Measurements from ENCODE around the gene OLA1. TPM values are rescaled to one million over a fixed set of nuclear protein-coding genes. Genes with fewer than 3 reads are reported as not detected.

Gene OLA1
- polyA plus RNA-seq, 1 donor from 2014 or later: 134 TPM

DNA sequence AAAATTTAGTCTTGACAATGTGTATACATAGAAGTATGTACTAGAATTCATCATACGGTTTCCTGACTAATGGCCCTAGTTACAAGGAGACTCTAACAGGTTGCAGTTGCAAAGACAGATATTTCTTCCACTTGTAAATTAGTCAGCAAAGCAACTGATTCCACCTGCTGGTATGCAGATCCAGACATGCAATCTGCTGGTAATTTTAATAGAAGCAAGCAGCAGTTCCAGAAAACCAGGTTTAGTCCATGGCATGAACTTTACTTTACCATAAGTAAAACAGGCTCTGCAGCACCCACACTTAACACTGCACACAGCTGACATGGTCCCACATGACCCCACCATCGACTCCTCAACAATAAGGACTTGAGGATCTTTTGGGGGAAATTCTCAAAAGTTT, 172.3 kb downstream of the OLA1 start:
- Histone ChIP-seq H2AFZ (ENCODE audit: low read depth, low read length) (no peak overlapping the region), H3K4me2 (ENCODE audit: low read length) (no peak overlapping the region), H3K4me3 (ENCODE audit: low read length) (no peak overlapping the region), H3F3A (ENCODE audit: insufficient read depth, low read length, poor library complexity, severe bottlenecking) (no peaks in the 10 kb centered on the region), H3K27me3 (ENCODE audit: insufficient read depth, low read depth, low read length) (no peaks in the 10 kb centered on the region), H3K9me2 (ENCODE audit: insufficient read depth, low read length) (no peaks in the 10 kb centered on the region), H3K9me3 (ENCODE audit: low read length) (no peaks in the 10 kb centered on the region), H3K9ac (ENCODE audit: low read length) (no peak overlapping the region), H4K20me1 (ENCODE audit: insufficient read depth) (no peaks in the 10 kb centered on the region), H3K27ac (ENCODE audit: low read length) (no peak overlapping the region), H3K79me2 (replicated peaks; ENCODE audit: insufficient read depth, low read length) (no peaks in the 10 kb centered on the region), H3K36me3 (ENCODE audit: insufficient read depth, low read length) (no peaks in the 10 kb centered on the region)
- TF ChIP-seq, protein P1, sequence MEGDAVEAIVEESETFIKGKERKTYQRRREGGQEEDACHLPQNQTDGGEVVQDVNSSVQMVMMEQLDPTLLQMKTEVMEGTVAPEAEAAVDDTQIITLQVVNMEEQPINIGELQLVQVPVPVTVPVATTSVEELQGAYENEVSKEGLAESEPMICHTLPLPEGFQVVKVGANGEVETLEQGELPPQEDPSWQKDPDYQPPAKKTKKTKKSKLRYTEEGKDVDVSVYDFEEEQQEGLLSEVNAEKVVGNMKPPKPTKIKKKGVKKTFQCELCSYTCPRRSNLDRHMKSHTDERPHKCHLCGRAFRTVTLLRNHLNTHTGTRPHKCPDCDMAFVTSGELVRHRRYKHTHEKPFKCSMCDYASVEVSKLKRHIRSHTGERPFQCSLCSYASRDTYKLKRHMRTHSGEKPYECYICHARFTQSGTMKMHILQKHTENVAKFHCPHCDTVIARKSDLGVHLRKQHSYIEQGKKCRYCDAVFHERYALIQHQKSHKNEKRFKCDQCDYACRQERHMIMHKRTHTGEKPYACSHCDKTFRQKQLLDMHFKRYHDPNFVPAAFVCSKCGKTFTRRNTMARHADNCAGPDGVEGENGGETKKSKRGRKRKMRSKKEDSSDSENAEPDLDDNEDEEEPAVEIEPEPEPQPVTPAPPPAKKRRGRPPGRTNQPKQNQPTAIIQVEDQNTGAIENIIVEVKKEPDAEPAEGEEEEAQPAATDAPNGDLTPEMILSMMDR (IDR thresholded peaks at IDR 0.05; ENCODE audit: poor library complexity, severe bottlenecking): no peak
- TF ChIP-seq, protein P2, sequence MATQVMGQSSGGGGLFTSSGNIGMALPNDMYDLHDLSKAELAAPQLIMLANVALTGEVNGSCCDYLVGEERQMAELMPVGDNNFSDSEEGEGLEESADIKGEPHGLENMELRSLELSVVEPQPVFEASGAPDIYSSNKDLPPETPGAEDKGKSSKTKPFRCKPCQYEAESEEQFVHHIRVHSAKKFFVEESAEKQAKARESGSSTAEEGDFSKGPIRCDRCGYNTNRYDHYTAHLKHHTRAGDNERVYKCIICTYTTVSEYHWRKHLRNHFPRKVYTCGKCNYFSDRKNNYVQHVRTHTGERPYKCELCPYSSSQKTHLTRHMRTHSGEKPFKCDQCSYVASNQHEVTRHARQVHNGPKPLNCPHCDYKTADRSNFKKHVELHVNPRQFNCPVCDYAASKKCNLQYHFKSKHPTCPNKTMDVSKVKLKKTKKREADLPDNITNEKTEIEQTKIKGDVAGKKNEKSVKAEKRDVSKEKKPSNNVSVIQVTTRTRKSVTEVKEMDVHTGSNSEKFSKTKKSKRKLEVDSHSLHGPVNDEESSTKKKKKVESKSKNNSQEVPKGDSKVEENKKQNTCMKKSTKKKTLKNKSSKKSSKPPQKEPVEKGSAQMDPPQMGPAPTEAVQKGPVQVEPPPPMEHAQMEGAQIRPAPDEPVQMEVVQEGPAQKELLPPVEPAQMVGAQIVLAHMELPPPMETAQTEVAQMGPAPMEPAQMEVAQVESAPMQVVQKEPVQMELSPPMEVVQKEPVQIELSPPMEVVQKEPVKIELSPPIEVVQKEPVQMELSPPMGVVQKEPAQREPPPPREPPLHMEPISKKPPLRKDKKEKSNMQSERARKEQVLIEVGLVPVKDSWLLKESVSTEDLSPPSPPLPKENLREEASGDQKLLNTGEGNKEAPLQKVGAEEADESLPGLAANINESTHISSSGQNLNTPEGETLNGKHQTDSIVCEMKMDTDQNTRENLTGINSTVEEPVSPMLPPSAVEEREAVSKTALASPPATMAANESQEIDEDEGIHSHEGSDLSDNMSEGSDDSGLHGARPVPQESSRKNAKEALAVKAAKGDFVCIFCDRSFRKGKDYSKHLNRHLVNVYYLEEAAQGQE (IDR thresholded peaks at IDR 0.05; ENCODE audit: borderline replicate concordance): no peak
- TF ChIP-seq EZH2 (IDR thresholded peaks at IDR 0.05; ENCODE audit: borderline replicate concordance, insufficient read depth, low read length, poor library complexity, severe bottlenecking) (no peak), POLR2AphosphoS5 (IDR thresholded peaks at IDR 0.05) (no peak), EP300 (conservative IDR thresholded peaks at IDR 0.05; ENCODE audit: poor library complexity, severe bottlenecking) (no peak), SMC3 (conservative IDR thresholded peaks at IDR 0.05; ENCODE audit: poor library complexity) (no peak), RAD21 (conservative IDR thresholded peaks at IDR 0.05) (no peak), MXI1 (conservative IDR thresholded peaks at IDR 0.05; ENCODE audit: poor library complexity, severe bottlenecking) (no peak), TAF1 (IDR thresholded peaks at IDR 0.05; ENCODE audit: low read depth) (no peak)

DNA sequence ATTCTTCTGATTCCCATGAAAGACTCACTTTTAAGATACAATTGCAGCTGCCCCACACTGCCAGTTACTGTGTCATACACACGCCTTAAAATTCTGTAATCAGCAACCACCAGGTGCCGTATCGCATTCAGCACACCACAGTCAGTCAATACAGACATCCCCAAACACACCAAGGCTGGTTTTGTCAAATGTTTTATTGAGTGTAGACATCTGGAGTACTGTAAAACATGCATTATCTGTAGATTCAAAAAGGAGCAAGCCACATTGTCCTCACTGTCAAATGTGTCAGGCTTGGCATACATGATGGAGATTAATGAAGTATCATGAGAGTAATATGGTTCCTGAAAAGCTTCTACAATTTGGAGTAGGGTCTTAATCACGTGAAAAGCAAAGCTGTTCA, 173.5 kb downstream of the OLA1 start:
- no peaks in the 10 kb centered on the region for H3K79me2 ChIP-seq (replicated peaks; ENCODE audit: insufficient read depth, low read length)
- no peaks in the 10 kb centered on the region for H3K27me3 ChIP-seq (ENCODE audit: insufficient read depth, low read depth, low read length)
- no peak overlapping the region for H2AFZ ChIP-seq (ENCODE audit: low read depth, low read length)
- TF ChIP-seq POLR2AphosphoS5 (IDR thresholded peaks at IDR 0.05) (peak; percentile 42), EZH2 (IDR thresholded peaks at IDR 0.05; ENCODE audit: borderline replicate concordance, insufficient read depth, low read length, poor library complexity, severe bottlenecking) (no peak), TAF1 (IDR thresholded peaks at IDR 0.05; ENCODE audit: low read depth) (no peak), EP300 (conservative IDR thresholded peaks at IDR 0.05; ENCODE audit: poor library complexity, severe bottlenecking) (peak; percentile 70)
- TF ChIP-seq, protein P1 (IDR thresholded peaks at IDR 0.05; ENCODE audit: poor library complexity, severe bottlenecking): no peak
- H3F3A ChIP-seq (ENCODE audit: insufficient read depth, low read length, poor library complexity, severe bottlenecking): no peaks in the 10 kb centered on the region
- no peaks in the 10 kb centered on the region for H3K9me2 ChIP-seq (ENCODE audit: insufficient read depth, low read length)
- H3K4me2 ChIP-seq (ENCODE audit: low read length): no peak overlapping the region
- H3K9ac ChIP-seq (ENCODE audit: low read length): no peak overlapping the region
- no peaks in the 10 kb centered on the region for H3K9me3 ChIP-seq (ENCODE audit: low read length)
- no peak overlapping the region for H3K27ac ChIP-seq (ENCODE audit: low read length)
- H4K20me1 ChIP-seq (ENCODE audit: insufficient read depth): no peaks in the 10 kb centered on the region
- no peaks in the 10 kb centered on the region for H3K36me3 ChIP-seq (ENCODE audit: insufficient read depth, low read length)
- no peak overlapping the region for H3K4me3 ChIP-seq (ENCODE audit: low read length)
